Stimulated activated CD8-positive, alpha-beta memory T cell treated with anti-CD3 and anti-CD28 coated beads, Interleukin-7, amount 100 ng/mL, for 1 hour (primary cell): ENCODE measurements around the gene PGA4.
"Not testable (repeated sequence)": the region's sequence is repeated elsewhere in the genome, so short reads cannot be mapped to it uniquely, and the experiment has no call there.

ENCODE experiments used
- DNase-seq, 2 donors: peaks; one replicate each; pipeline ENCODE4 v3.0.0-alpha.2; 2020; ENCODE audit warnings: low read depth in 2 of 2

The PGA4 gene

DNA sequence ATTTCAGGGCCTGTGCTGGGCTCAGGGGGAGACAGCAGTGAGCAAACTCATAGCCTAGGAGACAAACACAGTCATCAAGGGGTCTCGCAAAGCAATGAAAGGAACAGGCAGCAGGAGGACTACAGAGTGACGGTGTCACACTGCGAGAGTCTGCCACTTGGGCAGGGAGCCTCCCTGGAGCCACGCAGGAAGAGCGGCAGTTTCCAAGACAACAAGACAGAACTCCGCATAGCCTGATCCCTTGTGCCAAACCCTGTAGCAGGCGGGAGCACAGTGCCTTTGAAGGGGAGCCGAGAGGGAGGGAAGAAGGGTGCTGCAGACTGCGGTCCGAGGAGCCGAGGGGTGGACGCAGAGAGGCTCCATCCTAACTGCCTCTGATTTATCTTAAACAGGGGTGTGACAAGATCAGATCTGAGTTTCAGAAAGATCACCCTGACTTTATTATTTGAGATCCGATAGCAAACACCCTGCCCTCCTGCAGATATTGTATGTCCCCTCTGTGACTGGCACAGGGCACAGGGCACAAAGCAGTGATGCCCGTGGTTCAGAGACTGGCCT is 17.6 kb upstream of the PGA4 start:
- not testable (repeated sequence) for DNase-seq

DNA sequence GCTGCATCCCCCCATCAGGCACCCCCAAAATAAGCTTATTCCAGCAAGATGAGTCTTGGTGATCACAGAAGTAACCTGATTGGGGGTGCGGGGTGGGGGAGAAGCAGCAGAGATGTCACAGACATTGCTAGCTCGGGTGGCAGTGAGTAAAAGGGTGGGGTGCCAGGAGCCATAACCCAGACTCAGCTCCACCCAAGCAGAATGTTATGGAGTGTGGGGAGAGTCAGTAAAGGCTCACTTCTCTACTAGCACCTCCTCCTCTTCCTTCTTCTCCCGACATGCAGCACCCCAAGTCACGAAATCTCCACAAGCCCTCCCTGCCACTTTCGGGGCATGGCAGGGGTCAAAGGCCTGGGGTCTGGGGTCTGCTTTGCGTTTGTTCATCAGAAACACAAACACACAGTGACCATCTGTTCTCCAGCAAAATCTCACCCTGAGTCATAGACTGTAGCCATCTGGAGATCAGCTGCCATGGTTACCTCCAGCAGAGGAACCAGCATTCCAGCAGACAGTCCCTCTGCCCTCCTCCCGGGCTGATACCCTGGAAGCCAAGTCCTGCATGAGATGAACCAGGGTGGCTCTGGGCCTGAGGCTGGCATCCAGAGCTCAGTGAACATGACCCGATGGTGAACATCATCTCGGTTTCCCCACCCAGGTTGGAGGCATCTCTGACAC is 14.4 kb upstream of the PGA4 start:
- not testable (repeated sequence) for DNase-seq

- DNase-seq = not testable (repeated sequence)
Observed at GRCh38 chr11:61210629-61211028, 11.5 kb upstream of the PGA4 start.

GRCh38 chr11:61211327-61211952 is 10.7 kb upstream of the PGA4 start:
- DNase-seq = not testable (repeated sequence)

GRCh38 chr11:61212202-61212601 is 9.9 kb upstream of the PGA4 start:
- DNase-seq = not testable (repeated sequence)

DNA sequence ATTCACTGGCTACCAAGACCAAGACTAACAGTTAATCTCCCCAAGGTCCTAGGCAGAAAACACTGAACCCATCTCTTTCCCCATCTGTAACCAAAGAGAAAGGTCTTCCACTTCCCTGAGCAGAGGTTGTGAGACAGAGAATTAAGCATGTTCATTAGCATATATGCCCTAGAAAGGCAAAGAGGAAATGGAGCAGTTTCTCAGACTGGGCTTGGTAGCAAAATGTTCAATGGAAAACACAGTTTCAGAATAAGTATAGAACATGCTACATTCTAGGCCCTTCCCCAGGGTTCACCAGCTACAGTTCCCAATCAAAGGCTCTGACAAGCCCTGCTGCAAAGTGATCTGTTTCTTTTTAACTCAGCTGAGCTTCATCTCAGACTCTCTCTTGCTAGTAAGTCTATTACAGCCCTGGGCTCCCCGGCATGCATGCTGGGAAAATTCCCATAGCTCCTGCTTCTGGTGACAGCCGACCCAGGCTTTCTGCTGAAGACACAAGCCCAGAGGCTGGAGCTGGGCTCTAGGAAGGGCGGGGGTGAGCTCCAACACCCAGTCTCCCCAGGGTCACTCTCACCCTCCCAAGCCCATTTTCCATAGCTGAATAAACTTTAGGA is 8.3 kb upstream of the PGA4 start:
- not testable (repeated sequence) for DNase-seq

DNA sequence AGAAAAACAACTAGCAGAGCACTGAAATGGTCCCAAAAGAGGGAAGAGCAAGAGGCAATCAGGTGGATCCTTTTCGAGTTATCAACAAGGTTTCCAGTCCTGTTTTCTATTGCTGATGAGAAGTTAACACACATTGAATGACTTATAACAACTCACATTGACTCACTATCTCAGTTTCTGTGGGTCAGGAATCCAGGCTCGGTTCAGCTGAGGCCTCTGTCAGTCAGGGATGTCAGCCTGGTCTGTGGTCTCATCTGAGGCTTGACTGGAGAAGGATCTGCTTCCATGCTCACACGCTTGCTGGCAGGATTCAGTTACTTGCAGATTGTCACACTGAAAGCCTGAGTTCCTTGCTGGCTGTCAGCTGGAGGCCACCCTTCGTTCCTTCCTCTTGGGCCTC is 3.8 kb upstream of the PGA4 start:
- DNase-seq = not testable (repeated sequence)

GRCh38 chr11:61219016-61219415 is 3.1 kb upstream of the PGA4 start:
- DNase-seq = not testable (repeated sequence)

GRCh38 chr11:61222692-61223091 is 545 bp downstream of the PGA4 start:
- DNase-seq = not testable (repeated sequence)

DNA sequence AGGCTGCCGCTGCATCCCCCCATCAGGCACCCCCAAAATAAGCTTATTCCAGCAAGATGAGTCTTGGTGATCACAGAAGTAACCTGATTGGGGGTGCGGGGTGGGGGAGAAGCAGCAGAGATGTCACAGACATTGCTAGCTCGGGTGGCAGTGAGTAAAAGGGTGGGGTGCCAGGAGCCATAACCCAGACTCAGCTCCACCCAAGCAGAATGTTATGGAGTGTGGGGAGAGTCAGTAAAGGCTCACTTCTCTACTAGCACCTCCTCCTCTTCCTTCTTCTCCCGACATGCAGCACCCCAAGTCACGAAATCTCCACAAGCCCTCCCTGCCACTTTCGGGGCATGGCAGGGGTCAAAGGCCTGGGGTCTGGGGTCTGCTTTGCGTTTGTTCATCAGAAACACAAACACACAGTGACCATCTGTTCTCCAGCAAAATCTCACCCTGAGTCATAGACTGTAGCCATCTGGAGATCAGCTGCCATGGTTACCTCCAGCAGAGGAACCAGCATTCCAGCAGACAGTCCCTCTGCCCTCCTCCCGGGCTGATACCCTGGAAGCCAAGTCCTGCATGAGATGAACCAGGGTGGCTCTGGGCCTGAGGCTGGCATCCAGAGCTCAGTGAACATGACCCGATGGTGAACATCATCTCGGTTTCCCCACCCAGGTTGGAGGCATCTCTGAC is 4.5 kb downstream of the PGA4 start:
- DNase-seq = not testable (repeated sequence)

DNA sequence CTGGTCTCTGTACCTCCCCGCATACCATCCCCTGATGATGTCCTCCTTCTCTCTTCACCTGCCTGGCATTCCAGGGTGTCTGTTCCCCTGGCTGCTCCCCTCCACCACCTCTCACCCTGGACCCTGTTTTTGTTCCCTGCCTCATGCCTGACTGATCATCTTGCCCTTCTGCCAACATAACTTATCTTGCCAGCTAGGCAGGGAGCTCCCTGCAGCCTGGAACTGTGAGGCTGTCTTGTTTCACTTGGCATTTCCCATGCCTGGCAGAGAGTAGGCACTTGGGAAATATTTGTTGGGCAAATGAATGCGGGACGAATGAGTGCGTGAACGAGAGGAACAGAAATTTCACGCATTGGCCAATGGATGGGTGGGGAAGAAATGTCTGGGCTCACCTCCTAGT is 7.3 kb downstream of the PGA4 start:
- not testable (repeated sequence) for DNase-seq

DNA sequence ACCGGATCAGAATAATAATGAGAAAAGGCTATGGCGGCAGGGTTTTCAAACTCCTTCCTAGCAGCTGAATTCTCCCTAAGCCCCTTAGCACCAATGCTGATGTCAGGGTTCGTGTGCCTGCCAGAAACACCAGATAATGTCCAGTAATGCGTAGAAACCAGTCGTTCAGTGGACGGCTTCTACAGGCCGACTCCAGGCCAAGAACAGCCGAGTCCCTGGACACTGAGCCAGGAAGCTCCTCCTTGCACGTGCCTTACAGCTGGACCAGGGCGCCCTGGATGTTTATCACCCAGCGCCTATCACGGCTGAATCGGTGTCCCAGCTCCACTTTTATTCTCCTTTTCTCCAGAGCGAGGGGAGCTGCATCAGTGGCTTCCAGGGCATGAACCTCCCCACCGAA is 8.9 kb downstream of the PGA4 start:
- not testable (repeated sequence) for DNase-seq

DNA sequence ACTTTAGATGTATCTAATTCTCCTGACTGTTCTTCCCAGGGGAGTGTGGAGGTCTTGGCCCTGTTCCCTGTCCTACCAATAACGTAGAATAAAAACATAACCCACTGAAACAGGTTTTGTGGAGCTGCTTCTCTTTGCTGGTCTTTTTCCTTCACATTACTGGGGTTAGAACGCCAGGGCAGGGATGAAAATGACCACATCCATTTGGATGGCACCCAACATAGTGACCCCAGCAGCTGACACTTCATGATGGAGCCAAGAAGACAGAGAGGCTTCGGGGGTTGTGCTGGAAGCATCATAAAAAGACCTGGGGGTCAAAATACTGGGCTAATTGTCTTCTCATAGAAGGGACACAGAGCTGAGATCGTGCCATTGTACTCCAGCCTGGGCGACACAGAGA is 9.4 kb downstream of the PGA4 start:
- not testable (repeated sequence) for DNase-seq

DNA sequence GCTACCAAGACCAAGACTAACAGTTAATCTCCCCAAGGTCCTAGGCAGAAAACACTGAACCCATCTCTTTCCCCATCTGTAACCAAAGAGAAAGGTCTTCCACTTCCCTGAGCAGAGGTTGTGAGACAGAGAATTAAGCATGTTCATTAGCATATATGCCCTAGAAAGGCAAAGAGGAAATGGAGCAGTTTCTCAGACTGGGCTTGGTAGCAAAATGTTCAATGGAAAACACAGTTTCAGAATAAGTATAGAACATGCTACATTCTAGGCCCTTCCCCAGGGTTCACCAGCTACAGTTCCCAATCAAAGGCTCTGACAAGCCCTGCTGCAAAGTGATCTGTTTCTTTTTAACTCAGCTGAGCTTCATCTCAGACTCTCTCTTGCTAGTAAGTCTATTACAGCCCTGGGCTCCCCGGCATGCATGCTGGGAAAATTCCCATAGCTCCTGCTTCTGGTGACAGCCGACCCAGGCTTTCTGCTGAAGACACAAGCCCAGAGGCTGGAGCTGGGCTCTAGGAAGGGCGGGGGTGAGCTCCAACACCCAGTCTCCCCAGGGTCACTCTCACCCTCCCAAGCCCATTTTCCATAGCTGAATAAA is 10.5 kb downstream of the PGA4 start:
- DNase-seq = not testable (repeated sequence)

DNA sequence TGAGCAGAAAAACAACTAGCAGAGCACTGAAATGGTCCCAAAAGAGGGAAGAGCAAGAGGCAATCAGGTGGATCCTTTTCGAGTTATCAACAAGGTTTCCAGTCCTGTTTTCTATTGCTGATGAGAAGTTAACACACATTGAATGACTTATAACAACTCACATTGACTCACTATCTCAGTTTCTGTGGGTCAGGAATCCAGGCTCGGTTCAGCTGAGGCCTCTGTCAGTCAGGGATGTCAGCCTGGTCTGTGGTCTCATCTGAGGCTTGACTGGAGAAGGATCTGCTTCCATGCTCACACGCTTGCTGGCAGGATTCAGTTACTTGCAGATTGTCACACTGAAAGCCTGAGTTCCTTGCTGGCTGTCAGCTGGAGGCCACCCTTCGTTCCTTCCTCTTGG is 15.0 kb downstream of the PGA4 start:
- DNase-seq = not testable (repeated sequence)

DNA sequence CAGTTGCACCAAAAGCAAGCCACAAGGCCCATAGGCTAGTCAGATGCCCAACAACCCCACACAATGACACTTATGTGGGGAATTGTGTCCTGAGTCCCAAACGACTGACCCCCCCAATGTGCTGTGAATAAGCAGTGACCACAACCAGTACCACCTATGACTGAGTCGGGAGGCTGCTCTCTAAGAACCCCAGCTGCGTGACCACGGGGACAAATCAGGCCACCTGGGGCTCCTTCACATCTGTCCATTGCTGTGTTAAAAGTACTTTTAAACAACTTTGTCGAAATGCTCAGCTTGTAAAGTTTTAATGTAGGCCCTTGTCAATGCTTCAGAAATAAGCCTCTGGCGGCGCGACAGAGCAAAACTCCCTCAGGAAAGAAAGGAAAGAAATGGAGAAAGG is 18.1 kb downstream of the PGA4 start:
- not testable (repeated sequence) for DNase-seq

DNA sequence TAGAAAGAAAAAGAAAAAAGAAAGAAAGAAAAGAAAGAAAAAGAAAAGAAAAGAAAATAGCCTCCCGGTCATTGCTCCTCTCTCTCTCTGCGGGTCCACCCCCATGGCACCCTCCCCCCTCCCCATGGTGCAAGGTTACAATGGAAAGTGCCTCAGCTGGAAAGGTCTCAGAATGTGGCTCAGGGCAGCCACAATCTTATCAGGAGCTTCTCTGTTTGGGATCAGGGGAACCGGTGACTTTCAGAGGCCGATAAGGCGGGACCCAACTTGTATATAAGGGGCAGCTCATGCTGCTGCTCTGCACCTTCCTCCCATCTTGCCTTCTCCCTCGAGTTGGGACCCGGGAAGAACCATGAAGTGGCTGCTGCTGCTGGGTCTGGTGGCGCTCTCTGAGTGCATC is 18.7 kb downstream of the PGA4 start, which contains the start of gene PGA5:
Gene PGA5 (plus strand): TSS at position 301 of the 400 bp plus-strand sequence. CDS start 52 bp downstream, at position 353.
- DNase-seq = not testable (repeated sequence)

- DNase-seq = not testable (repeated sequence)
Observed at GRCh38 chr11:61241526-61241925, 19.4 kb downstream of the PGA4 start.

GRCh38 chr11:61245284-61245964 is 23.3 kb downstream of the PGA4 start:
- DNase-seq = not testable (repeated sequence)

DNA sequence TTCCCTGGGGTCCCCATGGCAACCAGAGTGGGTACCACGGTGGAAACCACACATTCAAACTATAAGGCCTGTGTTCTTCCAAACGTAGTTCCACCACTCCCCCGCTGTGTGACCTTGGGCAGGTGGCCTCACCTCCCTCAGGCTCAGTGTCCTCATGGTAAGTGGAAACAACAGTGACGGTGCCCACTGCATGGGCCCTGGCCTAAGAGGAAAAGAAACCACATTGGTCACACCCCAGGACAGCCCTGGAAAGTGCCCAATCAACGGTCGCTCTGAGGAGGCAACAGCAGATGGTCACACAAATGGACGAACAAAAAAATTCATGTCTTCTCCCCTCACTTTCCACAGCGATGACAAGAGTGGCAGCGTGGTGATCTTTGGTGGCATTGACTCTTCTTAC is 25.9 kb downstream of the PGA4 start:
- not testable (repeated sequence) for DNase-seq

DNA sequence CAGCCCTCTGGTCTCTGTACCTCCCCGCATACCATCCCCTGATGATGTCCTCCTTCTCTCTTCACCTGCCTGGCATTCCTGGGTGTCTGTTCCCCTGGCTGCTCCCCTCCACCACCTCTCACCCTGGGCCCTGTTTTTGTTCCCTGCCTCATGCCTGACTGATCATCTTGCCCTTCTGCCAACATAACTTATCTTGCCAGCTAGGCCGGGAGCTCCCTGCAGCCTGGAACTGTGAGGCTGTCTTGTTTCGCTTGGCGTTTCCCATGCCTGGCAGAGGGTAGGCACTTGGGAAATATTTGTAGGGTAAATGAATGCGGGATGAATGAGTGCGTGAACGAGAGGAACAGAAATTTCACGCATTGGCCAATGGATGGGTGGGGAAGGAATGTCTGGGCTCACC is 27.1 kb downstream of the PGA4 start:
- DNase-seq = not testable (repeated sequence)
